Progenitor cell of endocrine pancreas (in vitro differentiated cells): ENCODE measurements around the gene ISLR. TPM values are rescaled to one million over a fixed set of nuclear protein-coding genes. Genes with fewer than 3 reads are reported as not detected.
A peak's percentile ranks its signal among the peaks of the same experiment; 100 is the strongest.

ENCODE experiments used
- DNase-seq: peaks from one replicate; pipeline ENCODE4 v3.0.0; 2021; ENCODE audit warnings: low spot score; ENCODE audit not compliant: unreplicated experiment
- H3K27ac Mint-ChIP-seq: 2 replicates; pipeline ENCODE4 v1.8.0; 2021; ENCODE audit warnings: mild to moderate bottlenecking, moderate library complexity, mixed read lengths
- H3K27me3 Mint-ChIP-seq: 2 replicates; pipeline ENCODE4 v1.8.0; 2021; ENCODE audit warnings: mixed read lengths
- H3K36me3 Mint-ChIP-seq: 2 replicates; pipeline ENCODE4 v1.8.0; 2022; ENCODE audit warnings: mixed read lengths; ENCODE audit not compliant: insufficient read depth
- H3K4me1 Mint-ChIP-seq: 2 replicates; pipeline ENCODE4 v1.8.0; 2021; ENCODE audit warnings: low read depth, mixed read lengths
- H3K4me3 Mint-ChIP-seq: 2 replicates; pipeline ENCODE4 v1.8.0; 2021; ENCODE audit warnings: low read depth, mild to moderate bottlenecking, moderate library complexity, mixed read lengths
- H3K9me3 Mint-ChIP-seq: 2 replicates; pipeline ENCODE4 v1.8.0; 2021; ENCODE audit warnings: low read depth, mixed read lengths
- CTCF ChIP-seq: fragments of 200-600 bp; sonication (generic); IDR thresholded peaks from one replicate; pipeline ENCODE4 v1.5.0; 2021; ENCODE audit warnings: antibody characterized with exemption, mild to moderate bottlenecking; ENCODE audit not compliant: unreplicated experiment
- total RNA-seq: library from RNA; stranded (reverse); gene quantifications from 2 replicates; pipeline ENCODE4 v1.2.1, GENCODE V29; 2021

ISLR gene
- total RNA-seq, 1 donor from 2014 or later = not detected

- H3K36me3 Mint-ChIP-seq = no peaks in the 10 kb centered on the region
- H3K4me1 Mint-ChIP-seq = peaks cover 5% of the 10 kb centered on the region
- no peak overlapping the region for H3K4me3 Mint-ChIP-seq
Observed at GRCh38 chr15:74128785-74129585, 44.5 kb upstream of the ISLR start.

GRCh38 chr15:74129586-74130154 is 43.8 kb upstream of the ISLR start:
- Mint-ChIP-seq H3K4me1 (peaks cover 5% of the 10 kb centered on the region), H3K9me3 (no peaks in the 10 kb centered on the region), H3K4me3 (no peak overlapping the region), H3K27ac (no peak overlapping the region), H3K27me3 (peaks cover 90% of the 10 kb centered on the region), H3K36me3 (no peaks in the 10 kb centered on the region)
- no peak for TF ChIP-seq CTCF
- DNase-seq = no peak

More at GRCh38 chr15:74128785-74129585, 44.5 kb upstream of the ISLR start:
- TF ChIP-seq CTCF = no peak
- DNase-seq = no peak
- no peaks in the 10 kb centered on the region for H3K9me3 Mint-ChIP-seq
- no peak overlapping the region for H3K27ac Mint-ChIP-seq
- peaks cover 90% of the 10 kb centered on the region for H3K27me3 Mint-ChIP-seq

GRCh38 chr15:74130155-74130848 is 43.2 kb upstream of the ISLR start, which contains the start of gene ISLR2:
ISLR2 (plus strand) TSS chr15:74130586; CDS start chr15:74132755, 2,169 bp downstream.
- H3K4me1 Mint-ChIP-seq = peaks cover 7% of the 10 kb centered on the region

GRCh38 chr15:74130849-74131627 is 42.5 kb upstream of the ISLR start:
- no peaks in the 10 kb centered on the region for H3K9me3 Mint-ChIP-seq
- DNase-seq = no peak
- no peak for TF ChIP-seq CTCF
- no peak overlapping the region for H3K4me3 Mint-ChIP-seq
- H3K27ac Mint-ChIP-seq = peak overlapping the region; percentile 62
- peaks cover 89% of the 10 kb centered on the region for H3K27me3 Mint-ChIP-seq
- no peaks in the 10 kb centered on the region for H3K36me3 Mint-ChIP-seq
- peaks cover 8% of the 10 kb centered on the region for H3K4me1 Mint-ChIP-seq

More at GRCh38 chr15:74130155-74130848, 43.2 kb upstream of the ISLR start, which contains the start of gene ISLR2:
- Mint-ChIP-seq H3K4me3 (no peak within 1 kb of the TSS), H3K9me3 (no peaks in the 10 kb centered on the region), H3K27me3 (peaks cover 89% of the 10 kb centered on the region), H3K27ac (peak within 1 kb of the TSS; percentile 62), H3K36me3 (no peaks in the 10 kb centered on the region)
- DNase-seq = no peak
- no peak for TF ChIP-seq CTCF
